NCI-H1417 (cell line): ENCODE data around the gene RPH3AL.
"Not testable (repeated sequence)": the region's sequence is repeated elsewhere in the genome, so short reads cannot be mapped to it uniquely, and the experiment has no call there.

Experiments used
- DNase-seq, 3 experiments: peaks; one replicate each; lab custom pipeline; 2025; lab: John Stamatoyannopoulos, UW

RPH3AL gene

DNA sequence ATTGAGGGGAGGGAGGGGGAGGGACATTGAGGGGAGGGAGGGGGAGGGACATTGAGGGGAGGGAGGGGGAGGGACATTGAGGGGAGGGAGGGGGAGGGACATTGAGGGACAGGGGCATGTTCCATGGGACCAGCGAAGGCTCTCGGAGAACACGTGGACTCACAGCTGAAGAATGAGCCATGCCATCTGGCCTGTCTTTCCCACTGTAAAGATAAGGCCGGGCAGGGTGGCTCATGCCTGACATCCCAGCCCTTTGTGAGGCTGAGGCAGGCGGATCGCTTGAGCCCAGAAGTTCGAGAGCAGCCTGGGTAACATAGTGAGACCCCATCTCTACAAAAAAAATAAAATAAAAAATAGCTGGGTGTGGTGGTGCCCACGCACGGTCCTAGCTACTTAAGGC lies 32.5 kb downstream of the RPH3AL start:
- DNase-seq: no peak

DNA sequence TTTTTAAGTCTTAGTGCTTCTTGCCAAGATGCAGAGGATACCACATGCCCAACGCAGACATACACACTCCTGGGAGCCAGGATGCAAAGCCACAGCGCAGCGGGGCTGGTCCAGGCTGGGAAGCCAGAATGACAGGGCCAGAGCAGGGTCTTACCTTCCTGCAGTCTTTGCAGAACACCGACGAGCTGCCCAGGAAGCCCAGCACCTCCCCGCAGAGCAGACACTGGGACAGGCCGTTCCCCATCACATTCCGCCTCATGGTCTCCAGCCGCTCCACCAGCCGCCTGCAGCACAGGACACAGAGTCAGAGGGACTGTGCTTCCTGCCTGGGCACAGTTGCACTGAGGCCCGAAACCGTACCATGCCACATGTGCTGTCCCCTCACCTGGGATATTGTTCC lies 33.3 kb downstream of the RPH3AL start:
- DNase-seq: no peak

DNA sequence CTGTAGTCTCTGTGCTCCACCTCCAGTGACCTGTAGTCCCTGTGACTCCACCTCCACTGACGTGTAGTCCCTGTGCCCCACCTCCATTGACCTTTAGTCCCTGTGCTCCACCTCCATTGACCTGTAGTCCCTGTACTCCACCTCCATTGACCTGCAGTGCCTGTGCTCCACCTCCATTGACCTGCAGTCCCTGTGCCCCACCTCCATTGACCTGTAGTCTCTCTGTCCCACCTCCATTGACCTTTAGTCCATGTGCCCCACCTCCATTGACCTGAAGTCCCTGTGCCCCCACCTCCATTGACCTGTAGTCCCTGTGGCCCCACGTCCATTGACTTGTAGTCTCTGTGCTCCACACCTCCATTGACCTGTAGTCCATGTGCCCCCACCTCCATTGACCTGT lies 35.5 kb downstream of the RPH3AL start:
- not testable (repeated sequence) for DNase-seq

DNA sequence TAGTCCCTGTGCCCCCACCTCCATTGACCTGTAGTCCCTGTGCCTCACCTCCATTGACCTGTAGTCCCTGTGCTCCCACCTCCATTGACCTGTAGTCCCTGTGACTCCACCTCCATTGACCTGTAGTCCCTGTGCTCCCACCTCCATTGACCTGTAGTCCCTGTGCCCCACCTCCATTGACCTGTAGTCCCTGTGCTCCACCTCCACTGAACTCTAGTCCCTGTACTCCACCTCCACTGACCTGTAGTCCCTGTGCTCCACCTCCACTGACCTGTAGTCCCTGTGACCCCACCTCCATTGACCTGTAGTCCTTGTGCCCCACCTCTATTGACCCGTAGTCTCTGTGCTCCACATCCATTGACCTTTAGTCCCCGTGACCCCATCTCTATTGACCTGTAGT lies 37.2 kb downstream of the RPH3AL start:
- DNase-seq: not testable (repeated sequence)

GRCh38 chr17:314614-314944 lies 38.0 kb downstream of the RPH3AL start:
- DNase-seq: not testable (repeated sequence)

GRCh38 chr17:313911-314613 lies 38.5 kb downstream of the RPH3AL start:
- DNase-seq: no peak

DNA sequence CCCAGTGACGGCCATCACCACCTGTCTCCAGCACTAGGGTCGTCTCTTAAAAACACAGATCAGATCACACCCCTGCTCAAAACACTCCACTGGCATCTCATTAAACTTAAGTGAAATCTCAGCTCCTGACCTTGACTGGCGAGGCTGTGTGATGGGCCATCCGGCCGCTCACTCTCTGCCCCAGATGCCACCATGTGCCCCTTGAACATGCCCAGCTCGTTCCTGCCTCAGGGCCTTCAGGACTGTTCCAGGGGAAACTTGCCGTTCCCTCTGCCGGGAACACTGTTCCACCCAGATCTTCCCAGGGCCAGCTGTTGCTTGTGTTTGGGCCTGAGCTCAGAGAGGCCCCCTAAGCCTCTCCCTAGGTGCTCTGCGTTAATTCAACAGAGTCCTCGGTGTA lies 39.4 kb downstream of the RPH3AL start:
- no peak for DNase-seq

DNA sequence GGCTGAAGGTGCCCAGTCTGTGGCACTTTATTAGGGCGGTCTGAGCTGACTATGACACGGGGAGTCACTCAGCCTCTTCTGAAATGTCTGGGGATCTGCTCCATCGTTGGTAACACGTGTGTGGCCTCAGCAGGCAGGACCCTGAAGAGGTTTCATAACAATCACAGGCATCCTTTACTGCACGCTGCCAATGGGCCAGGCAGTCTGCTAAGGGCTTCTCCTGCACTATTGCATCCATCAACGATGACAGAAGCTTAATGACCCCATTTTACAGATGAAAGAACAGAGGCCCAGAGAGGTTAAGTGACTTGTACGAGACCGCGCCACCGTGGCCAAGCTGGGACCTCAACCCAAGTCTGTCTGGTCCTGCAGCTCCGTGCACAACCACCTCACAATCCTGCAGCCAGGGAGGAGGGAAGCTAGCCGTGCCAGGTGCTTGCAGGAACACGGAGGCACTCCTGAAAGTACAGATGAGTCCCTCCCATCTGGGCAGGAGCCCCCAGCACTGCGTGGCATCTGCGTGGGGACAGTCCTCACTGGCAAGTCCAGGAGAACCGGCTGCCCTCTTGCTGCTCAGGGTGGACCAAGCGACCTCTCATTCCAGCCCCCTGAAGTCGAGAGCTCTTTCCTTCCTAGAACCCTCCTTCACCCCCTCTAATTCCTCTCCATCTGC lies 40.0 kb downstream of the RPH3AL start:
- DNase-seq: no peak

- DNase-seq: no peak
Measured at GRCh38 chr17:311119-311782, 41.4 kb downstream of the RPH3AL start.

- DNase-seq: no peak
Measured at GRCh38 chr17:310111-311010, 42.2 kb downstream of the RPH3AL start.

DNA sequence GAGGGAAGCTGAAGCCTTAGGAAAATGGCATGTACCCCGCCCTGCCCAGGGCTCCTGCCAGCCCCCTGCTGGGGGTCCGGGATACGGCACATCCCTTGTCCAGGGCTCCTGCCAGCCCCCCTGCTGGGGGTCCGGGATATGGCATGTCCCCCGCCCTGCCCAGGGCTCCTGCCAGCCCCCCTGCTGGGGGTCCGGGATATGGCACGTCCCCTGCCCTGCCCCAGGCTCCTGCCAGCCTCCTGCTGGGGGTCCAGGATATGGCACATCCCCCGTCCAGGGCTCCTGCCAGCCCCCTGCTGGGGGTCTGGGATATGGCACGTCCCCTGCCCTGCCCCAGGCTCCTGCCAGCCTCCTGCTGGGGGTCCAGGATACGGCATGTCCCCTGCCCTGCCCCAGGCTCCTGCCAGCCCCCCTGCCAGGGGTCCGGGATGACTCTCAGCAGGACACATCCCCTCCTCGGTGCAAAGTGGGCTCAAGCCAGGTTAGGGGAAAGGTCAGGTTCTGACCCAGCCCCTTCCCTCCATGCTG lies 43.2 kb downstream of the RPH3AL start:
- DNase-seq: no peak

DNA sequence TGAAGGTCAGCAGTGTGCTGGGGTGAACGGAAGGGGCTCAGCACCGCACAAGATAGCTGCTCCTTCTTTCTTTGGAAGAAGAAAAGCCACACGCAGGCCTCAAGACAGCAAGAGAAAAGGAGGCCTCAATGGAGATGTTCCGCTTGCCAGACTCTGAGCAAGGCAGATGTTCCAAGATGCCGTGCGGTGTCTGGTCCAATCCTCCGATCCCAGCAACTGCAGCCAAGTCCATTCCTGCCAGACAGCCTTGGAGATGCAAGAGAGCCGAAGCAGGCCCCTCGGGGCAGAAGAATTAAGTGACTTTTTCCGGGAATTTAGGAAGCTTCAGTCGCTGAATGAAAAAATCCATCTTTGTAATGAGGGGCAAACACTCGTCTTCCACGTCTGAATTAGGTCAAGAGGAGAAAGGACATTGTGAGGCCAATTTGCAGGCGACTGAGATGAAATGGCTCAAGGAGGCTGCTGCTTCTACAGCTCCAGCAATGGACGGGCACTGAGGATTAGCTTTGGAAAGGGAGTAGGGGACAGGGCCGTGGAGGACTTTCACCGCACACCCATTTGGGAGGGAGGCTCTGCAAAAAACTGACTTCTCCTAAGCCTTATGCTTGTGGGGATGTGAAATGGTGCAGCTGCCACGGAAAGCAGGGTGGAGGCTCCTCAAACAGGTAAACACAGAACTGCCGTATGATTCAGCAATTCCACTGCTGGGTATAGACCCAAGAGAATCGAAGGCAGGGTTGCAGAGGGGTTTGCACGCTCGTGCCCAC lies 44.7 kb downstream of the RPH3AL start:
- DNase-seq: no peak

GRCh38 chr17:307295-307691 lies 45.3 kb downstream of the RPH3AL start:
- no peak for DNase-seq

- DNase-seq: no peak
Measured at GRCh38 chr17:306536-307294, 45.9 kb downstream of the RPH3AL start.

GRCh38 chr17:306116-306515 lies 46.5 kb downstream of the RPH3AL start:
- DNase-seq: no peak

GRCh38 chr17:305090-305976 lies 47.3 kb downstream of the RPH3AL start:
- no peak for DNase-seq

GRCh38 chr17:304461-304860 lies 48.1 kb downstream of the RPH3AL start:
- no peak for DNase-seq

- DNase-seq: no peak
Measured at GRCh38 chr17:303168-303567, 49.4 kb downstream of the RPH3AL start.

DNA sequence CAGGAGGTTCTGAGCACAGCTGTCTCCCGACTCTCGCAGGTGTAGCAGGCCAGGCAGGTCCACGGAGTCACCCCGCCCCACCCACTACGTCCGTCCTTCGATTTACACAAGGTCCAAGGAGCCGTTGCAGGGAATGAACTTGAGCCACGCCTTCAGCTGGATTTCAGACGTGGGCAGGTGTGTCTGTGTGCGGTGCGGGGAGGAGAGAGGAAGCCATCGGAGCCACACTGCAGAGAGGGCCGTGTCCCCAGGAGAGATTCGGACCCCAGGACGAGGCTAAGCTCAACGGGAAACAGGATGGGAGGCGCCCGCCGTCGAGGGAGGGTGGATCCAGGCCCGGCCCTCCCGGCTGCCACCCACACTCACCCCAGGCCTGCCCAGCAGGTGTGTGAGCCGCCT lies 50.3 kb downstream of the RPH3AL start:
- DNase-seq: no peak
